GM19372 (cell line): ENCODE data around the gene GUCA1A.

Experiments
- ATAC-seq: cut with Tn5 transposase; IDR thresholded peaks from one replicate; pipeline ENCODE4 v1.9.1; 2021; ENCODE audit warnings: mild to moderate bottlenecking, low read depth, moderate library complexity; ENCODE audit not compliant: unreplicated experiment

The GUCA1A gene

DNA sequence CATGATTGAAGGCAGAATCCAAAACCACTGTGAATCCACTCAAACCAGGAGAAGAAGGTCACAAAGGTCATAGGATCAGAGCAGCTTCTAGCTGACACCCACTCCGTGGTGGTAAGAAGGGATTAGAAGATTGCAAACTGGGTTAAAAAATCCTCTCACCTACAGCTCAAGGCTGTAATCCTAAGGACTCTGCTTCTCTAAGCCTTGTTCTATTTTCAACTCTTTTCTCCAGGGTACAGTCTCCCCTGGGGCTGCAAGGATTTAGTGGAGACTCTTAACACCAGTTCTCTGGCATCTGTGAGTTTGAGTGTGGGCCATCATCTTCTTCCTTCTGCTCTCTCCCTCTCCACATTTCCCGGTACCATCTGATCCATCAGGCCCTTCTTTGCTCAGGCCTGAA is at the start of gene GUCA1A:
GUCA1A (plus strand) TSS at position 264 of the 400 bp plus-strand sequence. CDS start 250 bp downstream, outside the sequence.
- no peak for ATAC-seq

- no peak for ATAC-seq
These were observed 49.6 kb upstream of the GUCA1A start for GRCh38 chr6:42123379-42124103.

DNA sequence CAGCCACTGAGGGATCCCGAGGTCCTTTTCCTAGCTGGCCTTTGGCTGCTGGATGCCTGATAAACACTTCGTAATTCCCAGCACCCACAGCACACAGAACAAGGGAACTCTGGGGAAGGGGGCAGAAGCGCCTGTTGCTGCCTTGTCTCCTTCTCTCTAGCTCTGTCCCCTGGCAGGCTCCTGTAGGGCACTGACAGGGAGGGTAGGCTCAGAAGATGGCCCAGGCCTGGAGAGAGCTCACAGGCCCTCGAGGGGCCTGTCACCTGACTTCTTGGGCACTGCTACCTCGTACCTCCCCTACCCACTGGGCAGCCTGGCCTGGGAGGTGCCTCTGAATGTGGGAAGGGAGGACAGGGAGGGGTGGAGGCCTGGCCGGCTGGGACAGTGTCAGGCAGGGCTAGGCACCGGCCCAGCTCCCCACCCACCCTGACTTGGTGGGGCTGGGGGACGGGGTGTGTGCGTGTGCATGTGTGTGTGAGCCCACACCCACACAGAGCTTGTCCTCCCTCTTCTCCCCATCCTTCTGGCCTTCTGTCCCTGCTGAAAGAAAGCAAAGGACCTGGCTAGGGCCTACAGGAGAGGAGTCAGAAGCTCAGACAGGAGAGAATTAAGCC is 48.8 kb upstream of the GUCA1A start:
- no peak for ATAC-seq

DNA sequence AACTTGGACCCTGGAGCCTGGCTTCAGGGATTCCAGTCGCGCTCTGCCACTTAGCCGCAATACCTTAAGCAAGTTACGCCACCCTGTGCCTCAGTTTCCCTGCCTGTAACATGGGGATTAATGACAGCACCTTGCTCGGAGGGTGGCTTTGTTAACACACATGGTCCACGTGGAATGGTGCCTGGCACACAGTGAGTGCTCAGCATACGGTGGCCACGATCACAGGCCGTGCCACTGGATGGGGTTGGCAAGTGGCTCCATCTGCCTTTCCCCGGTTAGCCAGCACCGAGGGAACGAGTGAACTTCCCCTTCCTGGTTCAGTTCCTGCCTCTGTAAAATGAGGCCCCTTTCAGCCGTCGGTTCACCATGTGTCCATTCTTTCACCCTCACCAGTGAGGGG is 47.9 kb upstream of the GUCA1A start:
- no peak for ATAC-seq

- no peak for ATAC-seq
These were observed 47.5 kb upstream of the GUCA1A start for GRCh38 chr6:42125663-42126062.

DNA sequence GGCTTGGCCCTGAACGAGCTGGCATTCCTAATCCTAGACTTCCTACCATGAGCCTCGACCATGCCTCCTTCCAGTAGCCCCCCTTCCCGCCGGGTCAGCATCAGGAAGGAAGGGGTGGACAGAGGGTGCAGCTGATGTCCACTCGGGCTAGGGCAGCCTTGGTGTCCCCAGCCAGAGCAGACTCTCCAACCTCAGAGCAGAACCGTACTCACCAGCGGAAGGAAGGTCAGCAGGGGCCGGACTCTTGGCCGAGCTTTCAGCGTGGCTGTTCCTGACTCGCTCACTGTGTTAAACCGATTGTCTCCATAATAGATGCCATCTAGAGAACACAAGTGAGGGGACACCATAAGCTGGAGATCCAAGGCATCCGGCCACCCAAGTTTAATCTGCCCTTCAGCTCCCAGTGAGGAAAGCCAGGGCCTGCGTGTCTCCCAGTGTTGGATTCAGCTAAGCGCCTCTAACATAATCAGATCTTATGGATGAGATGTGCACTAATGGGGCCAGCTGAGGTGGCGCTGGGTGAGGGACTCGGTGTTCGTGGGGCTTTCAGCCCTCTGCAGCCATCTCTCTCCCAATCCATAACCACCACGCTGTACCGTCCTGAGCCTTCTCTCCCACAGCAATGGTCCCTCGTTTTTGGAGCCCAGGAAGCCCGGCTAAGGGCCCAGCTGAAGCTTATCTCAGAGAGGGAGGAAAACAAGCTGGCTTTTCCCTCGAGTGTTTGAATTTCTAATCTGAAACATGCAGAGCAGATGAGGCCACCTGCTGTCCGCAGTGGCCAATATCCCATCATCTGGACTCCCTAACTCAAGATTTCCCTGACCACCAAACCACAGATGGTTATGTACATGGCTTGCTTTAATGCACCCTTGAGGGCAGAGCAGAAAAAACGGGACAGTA is 44.5 kb upstream of the GUCA1A start:
- no peak for ATAC-seq

DNA sequence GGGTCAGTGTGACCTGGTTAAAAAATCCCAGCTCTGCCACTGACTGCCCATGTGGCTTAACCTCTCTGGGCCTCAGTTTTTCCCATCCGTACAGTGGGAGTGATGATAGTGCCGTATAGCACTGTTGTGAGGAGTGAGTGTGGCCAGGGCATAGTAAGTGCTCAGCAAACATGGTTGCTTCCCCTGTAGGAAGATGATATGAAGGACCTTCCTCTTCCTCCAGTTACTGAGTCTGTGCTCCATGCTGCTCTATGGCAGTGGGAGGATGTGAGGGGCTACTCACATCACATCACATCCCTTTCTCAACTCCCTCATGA is 43.8 kb upstream of the GUCA1A start:
- no peak for ATAC-seq

- no peak for ATAC-seq
These were observed 41.6 kb upstream of the GUCA1A start for GRCh38 chr6:42131531-42131930.

- no peak for ATAC-seq
These were observed 39.2 kb upstream of the GUCA1A start for GRCh38 chr6:42133926-42134325.

DNA sequence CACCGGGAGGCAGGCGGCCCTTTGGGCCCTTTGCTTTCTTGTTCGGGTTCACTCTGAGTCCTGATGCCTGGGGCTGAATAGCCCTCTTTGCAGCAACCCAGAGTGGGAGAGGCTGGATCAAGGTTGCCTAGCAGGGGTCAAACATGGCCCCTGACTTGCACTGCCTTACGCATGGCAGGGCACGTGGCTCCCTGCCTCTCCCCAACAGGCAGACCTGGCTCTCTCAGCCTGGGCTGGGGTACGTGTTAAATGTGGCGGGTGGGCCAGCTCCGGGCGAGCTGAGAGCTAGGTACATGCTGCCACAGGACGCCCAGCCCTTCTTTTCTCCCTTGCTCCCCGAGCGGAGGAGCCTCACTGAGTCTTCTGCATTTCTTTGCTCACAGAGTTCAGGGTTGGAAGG is 38.0 kb upstream of the GUCA1A start:
- no peak for ATAC-seq

DNA sequence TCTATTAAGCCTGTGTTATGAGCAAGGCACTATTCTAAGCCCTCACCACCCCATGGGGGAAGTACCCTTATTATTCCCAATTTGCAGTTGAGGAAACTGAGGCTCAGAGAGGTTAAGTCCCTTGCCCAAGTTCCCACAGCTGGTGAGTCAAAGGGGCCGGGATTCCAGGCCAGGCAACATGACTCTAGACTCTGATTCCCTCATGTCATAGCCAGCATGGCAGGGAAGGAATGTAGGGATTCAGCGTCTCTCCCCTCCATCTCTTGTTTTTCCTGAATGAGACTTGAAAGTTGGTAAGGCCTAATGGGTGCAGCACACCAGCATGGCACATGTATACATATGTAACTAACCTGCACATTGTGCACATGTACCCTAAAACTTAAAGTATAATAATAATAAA is 37.4 kb upstream of the GUCA1A start:
- no peak for ATAC-seq

GRCh38 chr6:42136508-42137193 is 36.5 kb upstream of the GUCA1A start:
- no peak for ATAC-seq

- ATAC-seq = no peak
These were observed 35.9 kb upstream of the GUCA1A start for GRCh38 chr6:42137194-42137753.

- ATAC-seq = no peak
These were observed 35.0 kb upstream of the GUCA1A start for GRCh38 chr6:42138190-42138589.

GRCh38 chr6:42138630-42139619 is 34.2 kb upstream of the GUCA1A start:
- ATAC-seq = no peak

DNA sequence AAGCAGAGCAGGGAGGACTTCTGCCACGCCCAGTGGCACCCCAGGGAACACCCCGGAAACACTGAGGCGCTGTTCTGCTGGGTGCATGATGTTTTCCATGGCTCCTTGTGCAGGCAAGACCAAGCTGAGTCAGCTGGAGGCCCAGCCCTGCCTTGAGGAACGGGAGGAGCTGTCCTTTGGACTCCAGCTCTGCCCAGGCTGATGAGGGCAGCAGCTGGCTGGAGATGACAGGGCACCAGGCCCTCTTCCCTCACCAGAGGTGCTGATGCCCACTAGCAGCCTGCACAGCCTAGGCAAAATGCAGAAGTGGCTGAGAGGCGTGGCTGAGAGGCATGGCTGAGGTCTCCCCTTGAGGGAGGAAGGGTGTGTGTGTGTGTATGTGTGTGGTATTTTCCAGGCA is 33.1 kb upstream of the GUCA1A start:
- ATAC-seq = no peak

DNA sequence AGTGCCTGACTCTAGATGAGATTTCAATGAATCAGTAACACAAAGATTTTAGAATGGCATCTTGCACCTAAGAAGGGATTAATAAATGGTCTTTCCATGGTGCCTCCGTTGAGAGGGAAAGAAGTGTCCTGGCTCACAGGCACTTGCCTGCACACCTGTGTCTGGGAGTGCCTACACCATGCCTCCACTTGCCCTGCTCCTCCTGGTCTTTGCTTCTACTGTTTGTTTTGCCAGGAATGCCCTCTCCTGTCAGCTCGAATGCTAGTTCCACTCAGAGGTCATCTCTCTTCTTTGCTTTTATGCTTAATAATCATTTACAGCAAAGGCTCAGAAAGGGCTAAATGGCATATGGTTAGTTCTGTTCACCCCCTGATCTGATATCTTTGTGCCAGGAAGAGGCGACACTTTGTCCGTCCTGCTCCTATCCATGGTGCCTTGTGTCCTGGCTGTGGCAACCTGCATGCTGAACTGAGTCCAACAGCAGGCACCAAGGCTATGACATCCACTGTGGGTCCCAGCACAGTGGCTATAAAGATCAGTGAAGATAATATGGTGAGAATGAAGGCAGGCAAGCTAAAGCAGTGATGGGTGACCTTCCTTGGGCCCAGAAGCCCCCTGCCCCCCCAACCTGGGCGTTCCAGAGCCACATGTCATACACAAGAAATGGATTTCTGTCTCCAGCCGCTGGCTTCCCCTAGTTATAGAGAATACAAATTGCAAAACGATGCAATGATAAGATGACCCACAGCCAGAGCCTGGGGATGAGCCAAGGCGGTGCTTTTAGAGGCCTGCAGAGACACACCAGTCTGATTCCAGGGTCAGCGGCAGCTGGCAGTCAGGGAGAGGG is 32.2 kb upstream of the GUCA1A start:
- no peak for ATAC-seq

GRCh38 chr6:42141603-42142117 is 31.5 kb upstream of the GUCA1A start:
- no peak for ATAC-seq
